ENCODE data around the gene KRT77. TPM values are rescaled to one million over a fixed set of nuclear protein-coding genes. Genes with fewer than 3 reads are reported as not detected.
"Not testable (repeated sequence)": the region's sequence is repeated elsewhere in the genome, so short reads cannot be mapped to it uniquely, and the experiment has no call there.

KRT77 gene
- total RNA-seq, result not detected in 2 replicates
- long read RNA-seq, result 0 reads

GRCh38 chr12:52703424-52703823 lies at the start of gene KRT77:
Gene KRT77, minus strand, starts transcription at chr12:52703524. Its CDS starts 90 bp downstream, at chr12:52703434.
- H3K4me1 Mint-ChIP-seq (ENCODE audit: unreplicated experiment), result no peaks in the 10 kb centered on the region
- H3K4me3 Mint-ChIP-seq (ENCODE audit: unreplicated experiment), result no peak within 1 kb of the TSS
- H3K27ac Mint-ChIP-seq (ENCODE audit: unreplicated experiment), result no peak within 1 kb of the TSS
- no peak for DNase-seq (ENCODE audit: extremely low spot score, unreplicated experiment)
- TF ChIP-seq, protein P1, sequence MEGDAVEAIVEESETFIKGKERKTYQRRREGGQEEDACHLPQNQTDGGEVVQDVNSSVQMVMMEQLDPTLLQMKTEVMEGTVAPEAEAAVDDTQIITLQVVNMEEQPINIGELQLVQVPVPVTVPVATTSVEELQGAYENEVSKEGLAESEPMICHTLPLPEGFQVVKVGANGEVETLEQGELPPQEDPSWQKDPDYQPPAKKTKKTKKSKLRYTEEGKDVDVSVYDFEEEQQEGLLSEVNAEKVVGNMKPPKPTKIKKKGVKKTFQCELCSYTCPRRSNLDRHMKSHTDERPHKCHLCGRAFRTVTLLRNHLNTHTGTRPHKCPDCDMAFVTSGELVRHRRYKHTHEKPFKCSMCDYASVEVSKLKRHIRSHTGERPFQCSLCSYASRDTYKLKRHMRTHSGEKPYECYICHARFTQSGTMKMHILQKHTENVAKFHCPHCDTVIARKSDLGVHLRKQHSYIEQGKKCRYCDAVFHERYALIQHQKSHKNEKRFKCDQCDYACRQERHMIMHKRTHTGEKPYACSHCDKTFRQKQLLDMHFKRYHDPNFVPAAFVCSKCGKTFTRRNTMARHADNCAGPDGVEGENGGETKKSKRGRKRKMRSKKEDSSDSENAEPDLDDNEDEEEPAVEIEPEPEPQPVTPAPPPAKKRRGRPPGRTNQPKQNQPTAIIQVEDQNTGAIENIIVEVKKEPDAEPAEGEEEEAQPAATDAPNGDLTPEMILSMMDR (IDR thresholded peaks at IDR 0.05), result no peak
- H3K36me3 Mint-ChIP-seq (ENCODE audit: unreplicated experiment), result no peaks in the 10 kb centered on the region
- peaks cover 46% of the 10 kb centered on the region for H3K27me3 Mint-ChIP-seq (ENCODE audit: unreplicated experiment)
- no peaks in the 10 kb centered on the region for H3K9me3 Mint-ChIP-seq (ENCODE audit: unreplicated experiment)

DNA sequence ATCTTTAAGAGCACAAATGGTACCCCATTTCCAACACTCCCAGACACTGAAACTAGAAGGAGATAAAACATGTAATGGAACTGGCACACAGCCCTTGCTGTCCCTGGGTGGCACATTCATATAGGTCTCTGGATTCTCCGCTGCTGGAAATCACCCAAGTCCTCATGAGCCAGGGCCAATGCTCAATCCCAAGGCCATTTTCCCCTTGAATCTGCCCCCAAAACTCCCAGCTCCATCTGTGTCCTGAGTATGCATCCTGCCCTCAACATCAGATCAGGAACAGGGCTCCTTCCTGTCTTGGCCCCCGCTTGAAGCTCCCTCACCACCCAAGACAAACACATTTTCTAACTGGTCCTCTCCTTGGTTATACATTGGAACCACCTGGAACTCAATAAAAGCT lies 49.2 kb upstream of the KRT77 start:
- Mint-ChIP-seq H3K4me3 (ENCODE audit: unreplicated experiment) (no peak overlapping the region), H3K9me3 (ENCODE audit: unreplicated experiment) (no peaks in the 10 kb centered on the region), H3K27ac (ENCODE audit: unreplicated experiment) (no peak overlapping the region), H3K27me3 (ENCODE audit: unreplicated experiment) (peaks cover 15% of the 10 kb centered on the region), H3K36me3 (ENCODE audit: unreplicated experiment) (no peaks in the 10 kb centered on the region), H3K4me1 (ENCODE audit: unreplicated experiment) (no peaks in the 10 kb centered on the region)
- DNase-seq (ENCODE audit: extremely low spot score, unreplicated experiment), result no peak
- TF ChIP-seq, protein P1 (IDR thresholded peaks at IDR 0.05), result no peak

DNA sequence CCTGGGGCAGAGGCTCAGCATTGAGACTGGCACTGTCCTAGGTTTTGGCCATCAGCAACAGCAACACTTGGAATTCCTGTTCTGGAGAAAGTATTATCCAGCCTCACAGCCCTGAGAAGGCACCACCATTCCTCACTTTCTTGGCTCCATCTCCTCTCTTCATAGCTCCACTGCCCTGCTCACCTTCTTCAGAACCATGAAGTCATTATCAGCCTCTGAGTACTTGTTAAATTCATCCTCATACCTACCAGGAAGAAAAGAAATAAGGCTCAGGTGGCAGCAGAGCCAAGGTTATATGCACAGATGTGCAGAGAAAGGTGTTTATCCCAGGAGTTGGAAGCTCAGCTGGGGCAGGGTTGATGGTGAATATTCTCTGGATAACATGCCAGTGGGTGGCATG lies 48.5 kb upstream of the KRT77 start:
- DNase-seq (ENCODE audit: extremely low spot score, unreplicated experiment), result no peak
- Mint-ChIP-seq H3K9me3 (ENCODE audit: unreplicated experiment) (no peaks in the 10 kb centered on the region), H3K27ac (ENCODE audit: unreplicated experiment) (no peak overlapping the region), H3K4me1 (ENCODE audit: unreplicated experiment) (no peaks in the 10 kb centered on the region), H3K4me3 (ENCODE audit: unreplicated experiment) (no peak overlapping the region), H3K36me3 (ENCODE audit: unreplicated experiment) (no peaks in the 10 kb centered on the region), H3K27me3 (ENCODE audit: unreplicated experiment) (peaks cover 15% of the 10 kb centered on the region)
- TF ChIP-seq, protein P1 (IDR thresholded peaks at IDR 0.05), result no peak

DNA sequence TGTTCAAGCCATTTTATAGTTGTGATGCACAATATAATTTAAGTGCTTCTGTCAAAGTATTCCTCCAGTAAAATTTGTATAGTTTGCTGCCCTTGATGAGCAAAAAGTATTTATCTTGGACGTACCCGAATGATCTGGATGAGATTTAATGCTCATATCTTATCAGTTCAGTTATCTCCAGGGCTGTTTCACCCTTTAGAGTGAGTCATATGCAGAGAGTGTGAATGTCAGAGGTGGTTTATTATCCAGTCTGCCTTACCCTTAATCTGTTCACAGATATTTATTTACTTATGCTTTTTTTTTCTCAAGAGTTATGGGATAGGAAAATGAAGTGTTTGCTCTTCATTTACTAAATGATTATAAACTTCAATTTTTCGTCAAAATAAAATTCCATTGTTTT lies 47.2 kb upstream of the KRT77 start:
- not testable (repeated sequence) for DNase-seq (ENCODE audit: extremely low spot score, unreplicated experiment); H3K4me3 Mint-ChIP-seq (ENCODE audit: unreplicated experiment); H3K27ac Mint-ChIP-seq (ENCODE audit: unreplicated experiment); H3K36me3 Mint-ChIP-seq (ENCODE audit: unreplicated experiment); H3K4me1 Mint-ChIP-seq (ENCODE audit: unreplicated experiment); H3K9me3 Mint-ChIP-seq (ENCODE audit: unreplicated experiment)
- H3K27me3 Mint-ChIP-seq (ENCODE audit: unreplicated experiment), result peaks cover 19% of the 10 kb centered on the region

GRCh38 chr12:52749827-52750226 lies 46.5 kb upstream of the KRT77 start:
- no peaks in the 10 kb centered on the region for H3K9me3 Mint-ChIP-seq (ENCODE audit: unreplicated experiment)
- H3K27me3 Mint-ChIP-seq (ENCODE audit: unreplicated experiment), result peaks cover 19% of the 10 kb centered on the region
- TF ChIP-seq, protein P1 (IDR thresholded peaks at IDR 0.05), result no peak
- no peak overlapping the region for H3K27ac Mint-ChIP-seq (ENCODE audit: unreplicated experiment)
- no peaks in the 10 kb centered on the region for H3K36me3 Mint-ChIP-seq (ENCODE audit: unreplicated experiment)
- H3K4me1 Mint-ChIP-seq (ENCODE audit: unreplicated experiment), result no peaks in the 10 kb centered on the region
- DNase-seq (ENCODE audit: extremely low spot score, unreplicated experiment), result no peak
- no peak overlapping the region for H3K4me3 Mint-ChIP-seq (ENCODE audit: unreplicated experiment)

DNA sequence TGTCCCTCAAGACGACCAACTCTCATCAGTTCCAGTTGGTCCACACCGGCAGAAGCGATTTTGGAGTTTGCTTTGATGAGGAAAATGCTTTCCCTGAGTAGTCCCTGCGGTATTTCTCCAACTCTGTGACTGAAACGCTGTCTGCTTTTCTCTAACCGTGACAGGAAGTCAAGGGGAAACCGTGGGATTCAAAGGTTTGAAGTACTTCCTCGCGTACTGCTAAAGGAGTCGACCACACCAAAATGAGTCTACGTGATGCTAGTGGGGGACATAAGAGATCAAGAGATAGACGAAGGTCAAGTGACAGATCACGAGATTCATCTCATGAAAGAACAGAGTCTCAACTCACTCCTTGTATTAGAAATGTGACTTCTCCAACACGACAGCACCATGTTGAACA lies 45.3 kb upstream of the KRT77 start:
- Mint-ChIP-seq H3K4me1 (ENCODE audit: unreplicated experiment) (no peaks in the 10 kb centered on the region), H3K4me3 (ENCODE audit: unreplicated experiment) (no peak overlapping the region), H3K27me3 (ENCODE audit: unreplicated experiment) (peaks cover 19% of the 10 kb centered on the region), H3K9me3 (ENCODE audit: unreplicated experiment) (no peaks in the 10 kb centered on the region), H3K27ac (ENCODE audit: unreplicated experiment) (no peak overlapping the region), H3K36me3 (ENCODE audit: unreplicated experiment) (no peaks in the 10 kb centered on the region)
- TF ChIP-seq, protein P1 (IDR thresholded peaks at IDR 0.05), result no peak
- DNase-seq (ENCODE audit: extremely low spot score, unreplicated experiment), result no peak

Measured in osteocyte (in vitro differentiated cells).